ENCODE data around the gene RAD51AP1.
A peak's percentile ranks its signal among the peaks of the same experiment; 100 is the strongest.

RAD51AP1 gene

DNA sequence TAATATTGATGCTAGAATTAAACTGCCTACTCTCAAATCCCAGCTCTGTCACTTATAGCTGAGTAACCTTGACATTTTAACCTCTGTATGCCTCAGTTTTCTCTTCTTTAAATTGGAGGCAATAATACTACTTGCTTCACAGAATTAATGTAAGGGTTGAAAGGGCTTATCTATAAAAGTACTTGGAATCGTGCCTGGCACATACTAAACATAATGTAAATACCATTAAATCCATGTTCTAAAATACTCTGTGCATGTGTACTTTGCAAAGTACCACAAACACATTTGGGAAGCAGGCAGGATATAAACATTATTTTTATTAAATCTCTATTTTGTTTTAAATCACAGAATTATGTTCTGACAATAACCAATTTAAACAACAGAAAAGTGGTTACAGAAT, 65.3 kb downstream of the RAD51AP1 start:
- no peaks in the 10 kb centered on the region for H3K9me3 Mint-ChIP-seq
- no peak overlapping the region for H3K4me3 Mint-ChIP-seq
- H3K4me1 Mint-ChIP-seq: peaks cover 28% of the 10 kb centered on the region
- no peak for ATAC-seq
- no peak overlapping the region for H3K27ac Mint-ChIP-seq
- peaks cover 11% of the 10 kb centered on the region for H3K27me3 Mint-ChIP-seq
- DNase-seq: no peak

DNA sequence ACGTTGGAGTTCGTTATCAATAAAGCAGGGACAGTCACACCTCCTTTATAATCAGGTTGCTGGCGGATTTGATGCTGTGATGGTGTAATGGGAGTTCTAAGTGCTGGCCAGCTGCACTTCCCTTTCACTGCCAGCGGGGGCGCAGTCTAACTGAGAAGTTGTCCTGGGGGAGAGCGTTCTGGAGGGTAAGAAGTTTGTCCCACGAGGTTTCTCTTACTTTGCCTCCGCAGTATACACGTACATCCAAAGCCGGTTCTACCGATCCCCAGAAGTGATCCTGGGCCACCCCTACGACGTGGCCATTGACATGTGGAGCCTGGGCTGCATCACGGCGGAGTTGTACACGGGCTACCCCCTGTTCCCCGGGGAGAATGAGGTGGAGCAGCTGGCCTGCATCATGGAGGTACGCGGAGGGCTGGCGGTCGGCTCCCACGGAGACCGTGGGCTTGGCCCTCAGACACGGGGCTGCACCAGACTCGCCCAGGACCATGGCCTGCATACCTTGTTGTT, 66.0 kb downstream of the RAD51AP1 start:
- H3K9me3 Mint-ChIP-seq: no peaks in the 10 kb centered on the region
- peaks cover 11% of the 10 kb centered on the region for H3K27me3 Mint-ChIP-seq
- H3K4me3 Mint-ChIP-seq: peak overlapping the region; percentile 97 to 99
- DNase-seq: peak; percentile 78 to 85
- peaks cover 28% of the 10 kb centered on the region for H3K4me1 Mint-ChIP-seq
- ATAC-seq: peak; percentile 98
- peak overlapping the region; percentile 95 to 96 for H3K27ac Mint-ChIP-seq

DNA sequence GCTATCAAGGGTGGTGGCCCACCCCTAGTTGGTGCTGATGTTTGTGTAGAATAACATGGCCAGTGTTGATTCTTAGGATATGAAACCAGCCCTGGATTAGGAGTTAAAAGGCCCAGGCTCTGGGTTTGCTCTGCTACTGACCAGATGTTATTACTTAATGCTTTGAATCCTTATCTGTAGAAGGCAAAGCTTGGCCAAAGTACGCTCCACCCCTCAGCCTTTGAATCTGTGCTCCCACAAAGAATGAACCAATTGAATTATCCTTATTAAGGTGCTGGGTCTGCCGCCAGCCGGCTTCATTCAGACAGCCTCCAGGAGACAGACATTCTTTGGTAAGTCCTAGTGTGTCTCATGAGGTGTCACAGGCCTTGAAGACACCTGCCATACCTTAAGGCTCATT, 68.4 kb downstream of the RAD51AP1 start:
- no peak for ATAC-seq
- H3K27ac Mint-ChIP-seq: peak overlapping the region in 1 of 2 donors; percentile 13
- H3K4me3 Mint-ChIP-seq: no peak overlapping the region

DNA sequence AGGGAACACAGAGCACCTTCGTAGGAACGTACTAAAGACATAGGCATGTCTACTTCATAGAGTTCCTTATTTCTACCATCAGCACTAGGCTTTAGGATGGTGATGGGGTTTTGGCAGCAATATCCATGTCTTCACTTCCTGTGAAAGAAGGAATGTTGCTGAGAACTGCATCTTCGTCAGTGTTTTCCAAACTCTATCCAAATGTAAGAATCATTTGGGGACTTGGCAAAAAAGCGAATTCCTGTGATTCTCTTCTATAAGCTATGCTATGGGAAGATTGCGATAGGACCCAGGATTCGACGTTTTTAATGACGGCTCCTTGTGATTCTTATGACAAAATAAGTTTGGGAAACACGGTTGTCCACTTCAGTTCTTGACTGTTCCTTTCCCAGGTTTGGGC, 70.4 kb downstream of the RAD51AP1 start:
- no peaks in the 10 kb centered on the region for H3K9me3 Mint-ChIP-seq
- ATAC-seq: no peak
- H3K27ac Mint-ChIP-seq: no peak overlapping the region
- no peaks in the 10 kb centered on the region for H3K27me3 Mint-ChIP-seq
- peaks cover 28% of the 10 kb centered on the region for H3K4me1 Mint-ChIP-seq
- DNase-seq: no peak
- no peak overlapping the region for H3K4me3 Mint-ChIP-seq

More for the DNA sequence above, 68.4 kb downstream of the RAD51AP1 start:
- no peak for DNase-seq
- H3K9me3 Mint-ChIP-seq: no peaks in the 10 kb centered on the region
- peaks cover 11% of the 10 kb centered on the region for H3K27me3 Mint-ChIP-seq
- H3K4me1 Mint-ChIP-seq: peaks cover 28% of the 10 kb centered on the region

All from stimulated activated naive CD8-positive, alpha-beta T cell treated with anti-CD3 and anti-CD28 coated beads, Interleukin-15, amount 100 ng/mL, for 72 hours (primary cell).